ENCODE measurements around the gene CABP4. TPM values are rescaled to one million over a fixed set of nuclear protein-coding genes. Genes with fewer than 3 reads are reported as not detected.
A peak's percentile ranks its signal among the peaks of the same experiment; 100 is the strongest.

CABP4 gene
- total and polyA plus RNA-seq, 8 donors, result 0.43 to 1.7 (median 0.62) TPM; not detected in 2

- peak overlapping the region in 1 of 5 donors; percentile 66 for H3K27ac ChIP-seq
- H3K36me3 ChIP-seq, result no peaks in the 10 kb centered on the region
- H3K4me3 ChIP-seq, result no peak overlapping the region
- H3K4me1 ChIP-seq, result peaks cover 9 to 54% (median 39%) of the 10 kb centered on the region in 4 donors
- H3K27me3 ChIP-seq, result peaks cover 0 to 87% (median 0%) of the 10 kb centered on the region in 3 donors
- no peak for DNase-seq
- no peaks in the 10 kb centered on the region for H3K9me3 ChIP-seq
- TF ChIP-seq POLR2AphosphoS5 (IDR thresholded peaks at IDR 0.05) (no peak), POLR2A (IDR thresholded peaks at IDR 0.05) (no peak), CTCF (IDR thresholded peaks at IDR 0.05) (no peak), EP300 (IDR thresholded peaks at IDR 0.05) (no peak)
- intact Hi-C loops (cut with DNase I; ENCODE audit: low total_unique reads), result no loop called here
- 54 to 72% (median 63%) methylated on average over 6 to 15 of the region's 15 CpGs for WGBS, 5 donors
These were observed 44.8 kb upstream of the CABP4 start for GRCh38 chr11:67410369-67410831.

GRCh38 chr11:67410984-67411784, 44.0 kb upstream of the CABP4 start:
- TF ChIP-seq POLR2AphosphoS5 (IDR thresholded peaks at IDR 0.05) (no peak), CTCF (IDR thresholded peaks at IDR 0.05) (no peak), POLR2A (IDR thresholded peaks at IDR 0.05) (no peak), EP300 (IDR thresholded peaks at IDR 0.05) (no peak)
- H3K4me3 ChIP-seq, result no peak overlapping the region
- no peaks in the 10 kb centered on the region for H3K9me3 ChIP-seq
- no peak for DNase-seq
- H3K36me3 ChIP-seq, result no peaks in the 10 kb centered on the region
- no peak overlapping the region for H3K27ac ChIP-seq
- 72 to 83% (median 76%) methylated on average over 10 to 17 of the region's 17 CpGs for WGBS, 5 donors
- peaks cover 17 to 62% (median 44%) of the 10 kb centered on the region in 4 donors for H3K4me1 ChIP-seq
- intact Hi-C loops (cut with DNase I; ENCODE audit: low total_unique reads), result no loop called here
- H3K27me3 ChIP-seq, result peaks cover 0 to 87% (median 0%) of the 10 kb centered on the region in 3 donors

- Histone ChIP-seq H3K9me3 (no peaks in the 10 kb centered on the region), H3K36me3 (no peaks in the 10 kb centered on the region), H3K27ac (no peak overlapping the region), H3K27me3 (peaks cover 0 to 82% (median 0%) of the 10 kb centered on the region in 3 donors), H3K4me1 (peaks cover 22 to 68% (median 48%) of the 10 kb centered on the region in 4 donors), H3K4me3 (no peak overlapping the region)
- no peak for DNase-seq
- intact Hi-C loops (cut with DNase I; ENCODE audit: low total_unique reads), result no loop called here
- 29 to 52% (median 37%) methylated on average over 7 of the region's 7 CpGs for WGBS, 5 donors
- TF ChIP-seq POLR2AphosphoS5 (IDR thresholded peaks at IDR 0.05) (no peak), POLR2A (IDR thresholded peaks at IDR 0.05) (no peak), CTCF (IDR thresholded peaks at IDR 0.05) (no peak), EP300 (IDR thresholded peaks at IDR 0.05) (no peak)
These were observed 43.4 kb upstream of the CABP4 start for GRCh38 chr11:67411785-67412152.

GRCh38 chr11:67412495-67413179, 42.5 kb upstream of the CABP4 start:
- Histone ChIP-seq H3K36me3 (no peaks in the 10 kb centered on the region), H3K4me1 (peaks cover 29 to 69% (median 55%) of the 10 kb centered on the region in 4 donors), H3K27me3 (peaks cover 0 to 74% (median 0%) of the 10 kb centered on the region in 3 donors), H3K9me3 (no peaks in the 10 kb centered on the region), H3K27ac (no peak overlapping the region), H3K4me3 (no peak overlapping the region)
- DNase-seq, result no peak
- intact Hi-C loops (cut with DNase I; ENCODE audit: low total_unique reads), result no loop called here
- 57 to 74% (median 70%) methylated on average over 2 to 9 of the region's 9 CpGs for WGBS, 5 donors
- TF ChIP-seq CTCF (IDR thresholded peaks at IDR 0.05) (no peak), POLR2A (IDR thresholded peaks at IDR 0.05) (no peak), POLR2AphosphoS5 (IDR thresholded peaks at IDR 0.05) (no peak), EP300 (IDR thresholded peaks at IDR 0.05) (no peak)
